BLaER1 (cell line): ENCODE measurements around the gene PHKG2.

ENCODE experiments used
- H3K27ac ChIP-seq: shearing (Covaris generic); formaldehyde crosslinking; 2 replicates; pipeline ENCODE4 v1.8.1; 2022
- H3K27me3 ChIP-seq: shearing (Covaris generic); formaldehyde crosslinking; 2 replicates; pipeline ENCODE4 v1.8.1; 2022
- H3K36me3 ChIP-seq: shearing (Covaris generic); formaldehyde crosslinking; 2 replicates; pipeline ENCODE4 v1.8.1; 2022
- H3K4me1 ChIP-seq: shearing (Covaris generic); formaldehyde crosslinking; 2 replicates; pipeline ENCODE4 v1.8.1; 2022
- H3K4me2 ChIP-seq: shearing (Covaris generic); formaldehyde crosslinking; 2 replicates; pipeline ENCODE4 v1.8.1; 2022
- H3K4me3 ChIP-seq: shearing (Covaris generic); formaldehyde crosslinking; 2 replicates; pipeline ENCODE4 v1.8.1; 2022
- H3K9ac ChIP-seq: shearing (Covaris generic); formaldehyde crosslinking; 2 replicates; pipeline ENCODE4 v1.8.1; 2022
- H3K9me3 ChIP-seq: shearing (Covaris generic); formaldehyde crosslinking; 2 replicates; pipeline ENCODE4 v1.8.1; 2022
- H4K20me1 ChIP-seq: shearing (Covaris generic); formaldehyde crosslinking; 2 replicates; pipeline ENCODE4 v1.8.1; 2022
- Cebpa-rat ChIP-seq: shearing (Covaris generic); IDR thresholded peaks from 2 replicates; pipeline ENCODE4 v1.8.1; 2022

Gene PHKG2

GRCh38 chr16:30711712-30712111, 36.5 kb upstream of the PHKG2 start:
- H3K4me1 ChIP-seq, result peaks cover 19% of the 10 kb centered on the region
- no peak overlapping the region for H3K4me2 ChIP-seq
- peaks cover 84% of the 10 kb centered on the region for H4K20me1 ChIP-seq
- no peak for TF ChIP-seq Cebpa-rat
- H3K27ac ChIP-seq, result no peak overlapping the region
- H3K9ac ChIP-seq, result no peak overlapping the region
- 0 out of 2 replicates have a peak, but pooled peaks cover 3% of the 10 kb centered on the region for H3K27me3 ChIP-seq
- H3K4me3 ChIP-seq, result no peak overlapping the region
- H3K9me3 ChIP-seq, result no peaks in the 10 kb centered on the region
- H3K36me3 ChIP-seq, result peaks cover 100% of the 10 kb centered on the region

- H3K9me3 ChIP-seq, result no peaks in the 10 kb centered on the region
- H3K4me2 ChIP-seq, result peak overlapping the region; percentile 43
- H3K4me1 ChIP-seq, result peaks cover 19% of the 10 kb centered on the region
- H3K27ac ChIP-seq, result peak overlapping the region; percentile 26; the same call in 1 of the 2 replicates
- TF ChIP-seq Cebpa-rat, result no peak
- no peak overlapping the region for H3K4me3 ChIP-seq
- peak overlapping the region; percentile 27; the same call in 1 of the 2 replicates for H3K9ac ChIP-seq
- peaks cover 100% of the 10 kb centered on the region for H3K36me3 ChIP-seq
- H3K27me3 ChIP-seq, result no peaks in the 10 kb centered on the region
- H4K20me1 ChIP-seq, result peaks cover 85% of the 10 kb centered on the region
Measured at GRCh38 chr16:30715750-30716445, 32.3 kb upstream of the PHKG2 start.

- H3K4me2 ChIP-seq, result no peak overlapping the region
Measured at GRCh38 chr16:30720086-30720485, 28.1 kb upstream of the PHKG2 start.

GRCh38 chr16:30720694-30721093, 27.5 kb upstream of the PHKG2 start:
- H3K4me2 ChIP-seq, result no peak overlapping the region
- H3K27ac ChIP-seq, result no peak overlapping the region
- TF ChIP-seq Cebpa-rat, result no peak
- H3K27me3 ChIP-seq, result no peaks in the 10 kb centered on the region
- no peaks in the 10 kb centered on the region for H3K9me3 ChIP-seq
- H3K4me3 ChIP-seq, result no peak overlapping the region
- H3K36me3 ChIP-seq, result peaks cover 100% of the 10 kb centered on the region
- H3K4me1 ChIP-seq, result peaks cover 7% of the 10 kb centered on the region
- no peak overlapping the region for H3K9ac ChIP-seq
- H4K20me1 ChIP-seq, result peaks cover 98% of the 10 kb centered on the region

More at GRCh38 chr16:30720086-30720485, 28.1 kb upstream of the PHKG2 start:
- Histone ChIP-seq H3K4me1 (peaks cover 13% of the 10 kb centered on the region), H3K36me3 (peaks cover 100% of the 10 kb centered on the region), H3K27ac (no peak overlapping the region), H4K20me1 (peaks cover 98% of the 10 kb centered on the region), H3K27me3 (no peaks in the 10 kb centered on the region), H3K4me3 (no peak overlapping the region), H3K9ac (no peak overlapping the region), H3K9me3 (no peaks in the 10 kb centered on the region)
- TF ChIP-seq Cebpa-rat, result no peak

GRCh38 chr16:30721167-30721566, 27.1 kb upstream of the PHKG2 start:
- Histone ChIP-seq H3K27ac (no peak overlapping the region), H3K36me3 (peaks cover 100% of the 10 kb centered on the region), H3K4me2 (no peak overlapping the region), H4K20me1 (peaks cover 98% of the 10 kb centered on the region), H3K9me3 (no peaks in the 10 kb centered on the region), H3K27me3 (no peaks in the 10 kb centered on the region), H3K4me1 (peaks cover 2% of the 10 kb centered on the region), H3K9ac (no peak overlapping the region), H3K4me3 (no peak overlapping the region)
- no peak for TF ChIP-seq Cebpa-rat

GRCh38 chr16:30721606-30722005, 26.6 kb upstream of the PHKG2 start:
- H3K9me3 ChIP-seq, result no peaks in the 10 kb centered on the region
- peaks cover 98% of the 10 kb centered on the region for H4K20me1 ChIP-seq
- no peak overlapping the region for H3K4me3 ChIP-seq
- no peak overlapping the region for H3K27ac ChIP-seq
- no peak overlapping the region for H3K4me2 ChIP-seq
- no peaks in the 10 kb centered on the region for H3K27me3 ChIP-seq
- TF ChIP-seq Cebpa-rat, result no peak
- H3K36me3 ChIP-seq, result peaks cover 100% of the 10 kb centered on the region
- H3K4me1 ChIP-seq, result no peaks in the 10 kb centered on the region
- H3K9ac ChIP-seq, result no peak overlapping the region

- H3K27ac ChIP-seq, result no peak overlapping the region
- H3K36me3 ChIP-seq, result peaks cover 100% of the 10 kb centered on the region
- H3K27me3 ChIP-seq, result no peaks in the 10 kb centered on the region
- no peak overlapping the region for H3K4me2 ChIP-seq
- H3K9me3 ChIP-seq, result no peaks in the 10 kb centered on the region
- no peak overlapping the region for H3K4me3 ChIP-seq
- no peak for TF ChIP-seq Cebpa-rat
- no peak overlapping the region for H3K9ac ChIP-seq
- no peaks in the 10 kb centered on the region for H3K4me1 ChIP-seq
- peaks cover 98% of the 10 kb centered on the region for H4K20me1 ChIP-seq
Measured at GRCh38 chr16:30722443-30722842, 25.8 kb upstream of the PHKG2 start.

GRCh38 chr16:30722916-30723315, 25.3 kb upstream of the PHKG2 start:
- TF ChIP-seq Cebpa-rat, result no peak
- H3K4me3 ChIP-seq, result no peak overlapping the region
- no peak overlapping the region for H3K4me2 ChIP-seq
- no peaks in the 10 kb centered on the region for H3K27me3 ChIP-seq
- peaks cover 99% of the 10 kb centered on the region for H3K36me3 ChIP-seq
- H3K9ac ChIP-seq, result no peak overlapping the region
- H3K27ac ChIP-seq, result no peak overlapping the region
- peaks cover 98% of the 10 kb centered on the region for H4K20me1 ChIP-seq
- H3K4me1 ChIP-seq, result peaks cover 4% of the 10 kb centered on the region
- H3K9me3 ChIP-seq, result no peaks in the 10 kb centered on the region

GRCh38 chr16:30723725-30724355, 24.4 kb upstream of the PHKG2 start:
- H3K4me1 ChIP-seq, result peaks cover 13% of the 10 kb centered on the region
- TF ChIP-seq Cebpa-rat, result no peak
- H3K4me2 ChIP-seq, result no peak overlapping the region
- H3K4me3 ChIP-seq, result no peak overlapping the region
- H3K27ac ChIP-seq, result no peak overlapping the region
- no peaks in the 10 kb centered on the region for H3K27me3 ChIP-seq
- H3K9ac ChIP-seq, result no peak overlapping the region
- H3K9me3 ChIP-seq, result no peaks in the 10 kb centered on the region
- peaks cover 97% of the 10 kb centered on the region for H3K36me3 ChIP-seq
- H4K20me1 ChIP-seq, result peaks cover 98% of the 10 kb centered on the region

GRCh38 chr16:30724641-30725417, 23.4 kb upstream of the PHKG2 start:
- H3K4me3 ChIP-seq, result no peak overlapping the region
- peaks cover 100% of the 10 kb centered on the region for H4K20me1 ChIP-seq
- no peaks in the 10 kb centered on the region for H3K27me3 ChIP-seq
- no peaks in the 10 kb centered on the region for H3K9me3 ChIP-seq
- H3K27ac ChIP-seq, result no peak overlapping the region
- H3K4me1 ChIP-seq, result peaks cover 20% of the 10 kb centered on the region
- TF ChIP-seq Cebpa-rat, result no peak
- peaks cover 97% of the 10 kb centered on the region for H3K36me3 ChIP-seq
- H3K9ac ChIP-seq, result no peak overlapping the region
- H3K4me2 ChIP-seq, result no peak overlapping the region
